Esophagus mucosa (tissue), 1 donor: ENCODE results near the gene PPM1H. TPM values are rescaled to one million over a fixed set of nuclear protein-coding genes. Genes with fewer than 3 reads are reported as not detected.

Source experiments
- ATAC-seq: fragments of 200-7000 bp; cut with Tn5 transposase; one replicate; pipeline ENCODE4 v1.9.1; 2020
- total RNA-seq: library from RNA; stranded (reverse); gene quantifications from one replicate; pipeline ENCODE4 v1.2.4, GENCODE V29; 2023
- donor health status: DM: yes; HTN: yes; CAD: no.

Gene PPM1H
- total RNA-seq, 1 donor from 2014 or later = 0.56 TPM

- ATAC-seq = peak; percentile 93
These were observed 141.4 kb downstream of the PPM1H start for GRCh38 chr12:62793256-62794217.

- ATAC-seq = no peak
These were observed 142.6 kb downstream of the PPM1H start for GRCh38 chr12:62792236-62792870.

GRCh38 chr12:62789851-62790250, 145.1 kb downstream of the PPM1H start:
- no peak for ATAC-seq

- no peak for ATAC-seq
These were observed 147.3 kb downstream of the PPM1H start for GRCh38 chr12:62787611-62788010.

GRCh38 chr12:62787023-62787422, 147.9 kb downstream of the PPM1H start:
- no peak for ATAC-seq

GRCh38 chr12:62785941-62786559, 148.9 kb downstream of the PPM1H start:
- ATAC-seq = peak; percentile 93

GRCh38 chr12:62784576-62784975, 150.4 kb downstream of the PPM1H start:
- no peak for ATAC-seq

GRCh38 chr12:62783881-62784280, 151.1 kb downstream of the PPM1H start:
- peak; percentile 17 for ATAC-seq

GRCh38 chr12:62781136-62781880, 153.6 kb downstream of the PPM1H start:
- ATAC-seq = no peak

GRCh38 chr12:62779488-62779887, 155.5 kb downstream of the PPM1H start:
- no peak for ATAC-seq

- no peak for ATAC-seq
These were observed 156.8 kb downstream of the PPM1H start for GRCh38 chr12:62778187-62778586.

- no peak for ATAC-seq
These were observed 158.0 kb downstream of the PPM1H start for GRCh38 chr12:62776997-62777396.

- ATAC-seq = no peak
These were observed 158.4 kb downstream of the PPM1H start for GRCh38 chr12:62776575-62776974.

GRCh38 chr12:62774794-62775193, 160.2 kb downstream of the PPM1H start:
- ATAC-seq = no peak

- ATAC-seq = no peak
These were observed 162.5 kb downstream of the PPM1H start for GRCh38 chr12:62772416-62772955.

- ATAC-seq = no peak
These were observed 163.1 kb downstream of the PPM1H start for GRCh38 chr12:62771828-62772227.

GRCh38 chr12:62770381-62770780, 164.6 kb downstream of the PPM1H start:
- ATAC-seq = no peak

GRCh38 chr12:62769076-62769619, 165.8 kb downstream of the PPM1H start:
- ATAC-seq = no peak

- no peak for ATAC-seq
These were observed 167.0 kb downstream of the PPM1H start for GRCh38 chr12:62767946-62768345.

- no peak for ATAC-seq
These were observed 167.5 kb downstream of the PPM1H start for GRCh38 chr12:62767496-62767895.

- no peak for ATAC-seq
These were observed 168.5 kb downstream of the PPM1H start for GRCh38 chr12:62766496-62766895.
